ENCODE data around the gene GALNT12. TPM values are rescaled to one million over a fixed set of nuclear protein-coding genes. Genes with fewer than 3 reads are reported as not detected.

Gene GALNT12
- total RNA-seq, 4 donors from 2014 or later = 0.55 to 1.6 (median 1.1) TPM

- in situ Hi-C loops (cut with MboI; ENCODE audit: low sequenced_read_pairs in 4 of 4) (no loop called here), intact Hi-C loops (cut with DNase I; ENCODE audit: low total_unique reads) (no loop called here)
- no peak overlapping the region for H3K27ac ChIP-seq
- DNase-seq (no peak), ATAC-seq (no peak)
- no peak overlapping the region for H3K4me3 ChIP-seq
- H3K4me1 ChIP-seq = peaks cover 6 to 7% of the 10 kb centered on the region in 2 donors
- H3K36me3 ChIP-seq = no peaks in the 10 kb centered on the region
- TF ChIP-seq CTCF (IDR thresholded peaks at IDR 0.05 in 4 of 5, conservative IDR thresholded peaks at IDR 0.05 in 1 of 5) = no peak
- no peak for TF ChIP-seq POLR2A (IDR thresholded peaks at IDR 0.05)
- peaks cover 16 to 23% (median 21%) of the 10 kb centered on the region in 3 donors for H3K27me3 ChIP-seq
- H3K9me3 ChIP-seq = no peaks in the 10 kb centered on the region
Measured at GRCh38 chr9:98810102-98810842, 2.8 kb downstream of the GALNT12 start.

- in situ Hi-C loops (cut with MboI; ENCODE audit: low sequenced_read_pairs in 4 of 4) = no loop called here
- Histone ChIP-seq H3K27me3 (peaks cover 16 to 23% (median 21%) of the 10 kb centered on the region in 3 donors), H3K9me3 (no peaks in the 10 kb centered on the region), H3K27ac (no peak overlapping the region), H3K4me3 (no peak overlapping the region), H3K36me3 (no peaks in the 10 kb centered on the region), H3K4me1 (peaks cover 6 to 7% of the 10 kb centered on the region in 2 donors)
- DNase-seq = no peak
- peak in 1 of 2 donors; percentile 41 for ATAC-seq
- intact Hi-C loops (cut with DNase I; ENCODE audit: low total_unique reads) = no loop called here
- TF ChIP-seq CTCF (IDR thresholded peaks at IDR 0.05 in 4 of 5, conservative IDR thresholded peaks at IDR 0.05 in 1 of 5) = no peak
Measured at GRCh38 chr9:98811051-98811650, 3.7 kb downstream of the GALNT12 start.

- no peaks in the 10 kb centered on the region for H3K4me1 ChIP-seq
- in situ Hi-C loops (cut with MboI; ENCODE audit: low sequenced_read_pairs in 4 of 4) = no loop called here
- H3K27ac ChIP-seq = no peak overlapping the region
- H3K36me3 ChIP-seq = no peaks in the 10 kb centered on the region
- peaks cover 0 to 3% (median under 1%) of the 10 kb centered on the region in 3 donors for H3K27me3 ChIP-seq
- DNase-seq (no peak), ATAC-seq (no peak)
- intact Hi-C loops (cut with DNase I; ENCODE audit: low total_unique reads) = no loop called here
- no peak overlapping the region for H3K4me3 ChIP-seq
- H3K9me3 ChIP-seq = no peaks in the 10 kb centered on the region
- TF ChIP-seq CTCF (IDR thresholded peaks at IDR 0.05 in 4 of 5, conservative IDR thresholded peaks at IDR 0.05 in 1 of 5) (no peak), POLR2A (IDR thresholded peaks at IDR 0.05) (no peak)
Measured at GRCh38 chr9:98815391-98815951, 8.0 kb downstream of the GALNT12 start.

- no peaks in the 10 kb centered on the region for H3K4me1 ChIP-seq
- intact Hi-C loops (cut with DNase I; ENCODE audit: low total_unique reads) = no loop called here
- no peak for ATAC-seq
- no peaks in the 10 kb centered on the region for H3K36me3 ChIP-seq
- no peak overlapping the region for H3K4me3 ChIP-seq
- no peak overlapping the region for H3K27ac ChIP-seq
- in situ Hi-C loops (cut with MboI; ENCODE audit: low sequenced_read_pairs in 4 of 4) = no loop called here
- DNase-seq = no peak
- no peak for TF ChIP-seq POLR2A (IDR thresholded peaks at IDR 0.05)
- TF ChIP-seq CTCF (IDR thresholded peaks at IDR 0.05 in 4 of 5, conservative IDR thresholded peaks at IDR 0.05 in 1 of 5) = no peak
- no peaks in the 10 kb centered on the region for H3K27me3 ChIP-seq
- H3K9me3 ChIP-seq = no peaks in the 10 kb centered on the region
Measured at GRCh38 chr9:98818764-98819163, 11.3 kb downstream of the GALNT12 start.

Data from gastrocnemius medialis (tissue), 4 donors.